Activated CD4-positive, alpha-beta T cell treated with anti-CD3 and anti-CD28 coated beads, Interleukin-2, amount 50 U/mL, for 4 hours (primary cell): ENCODE measurements around the gene LRP1B.

ENCODE experiments used
- DNase-seq, 2 experiments: peaks; one replicate each; pipeline ENCODE4 v3.0.0-alpha.2; 2020

LRP1B gene

GRCh38 chr2:142131010-142131669 lies at the start of gene LRP1B:
LRP1B (minus strand) TSS chr2:142131016; CDS start chr2:142130729, 287 bp downstream.
- DNase-seq: no peak

GRCh38 chr2:142179686-142180085 lies 48.9 kb upstream of the LRP1B start:
- no peak for DNase-seq

DNA sequence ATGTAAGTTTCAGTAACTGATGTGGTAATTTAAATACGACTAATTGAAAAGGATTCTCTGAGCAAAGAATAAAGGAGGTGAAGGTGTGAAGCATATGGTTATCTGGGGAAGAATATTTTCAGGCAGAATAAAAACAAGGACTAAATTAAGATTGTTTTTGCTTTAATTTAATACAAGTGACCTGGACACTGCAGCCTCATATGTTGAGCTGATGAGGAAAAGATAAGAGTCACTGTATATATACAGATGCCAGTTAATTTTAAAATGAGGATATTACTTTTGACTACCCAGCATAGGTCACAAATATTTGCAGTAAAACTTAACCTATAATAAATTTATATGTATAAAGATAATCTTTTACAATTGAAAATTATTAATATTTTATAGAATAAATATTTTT lies 47.8 kb upstream of the LRP1B start:
- DNase-seq: no peak

GRCh38 chr2:142176941-142177340 lies 46.1 kb upstream of the LRP1B start:
- no peak for DNase-seq

DNA sequence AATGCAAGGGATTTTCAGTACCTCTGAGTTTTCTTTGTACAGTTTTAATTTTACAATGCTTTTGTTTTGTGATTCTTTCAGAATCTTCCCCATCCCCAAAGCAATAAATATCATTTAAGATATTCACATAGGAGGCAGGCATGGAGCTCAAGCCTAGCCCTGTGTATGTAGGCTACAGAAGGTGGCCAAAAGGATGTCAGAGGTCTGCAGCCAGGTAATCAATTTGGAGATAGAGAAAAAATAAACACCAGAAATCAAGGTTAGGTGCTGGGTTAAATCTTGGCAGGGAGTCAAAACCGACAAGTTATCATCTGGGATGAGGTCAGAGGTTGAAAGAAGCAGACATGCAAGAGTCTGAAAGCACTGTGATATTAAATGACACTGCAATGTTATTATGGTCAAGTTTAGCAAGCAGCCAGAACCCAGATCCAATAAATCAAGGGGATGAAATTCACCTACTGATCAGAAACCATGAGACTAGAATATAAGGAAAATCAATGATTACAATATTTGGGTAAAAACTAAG lies 45.1 kb upstream of the LRP1B start:
- no peak for DNase-seq

DNA sequence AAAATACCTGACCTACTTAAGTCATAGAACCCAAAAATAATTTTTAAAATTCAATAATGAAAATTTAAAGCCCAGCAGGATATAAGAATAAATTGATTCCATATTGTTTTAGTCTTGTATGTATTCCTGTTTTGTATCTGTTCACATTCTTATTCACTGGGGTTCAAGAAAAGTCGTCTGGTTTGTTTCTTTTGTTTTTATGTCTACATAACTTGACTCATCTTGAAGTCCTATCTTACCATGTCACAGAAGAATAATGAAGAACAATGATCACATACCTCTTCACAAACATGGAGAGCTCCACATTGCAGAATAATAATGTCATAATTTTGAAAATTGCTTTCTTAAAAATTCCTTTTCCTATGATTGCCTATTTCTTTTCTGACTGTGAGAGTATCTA lies 43.4 kb upstream of the LRP1B start:
- DNase-seq: no peak

DNA sequence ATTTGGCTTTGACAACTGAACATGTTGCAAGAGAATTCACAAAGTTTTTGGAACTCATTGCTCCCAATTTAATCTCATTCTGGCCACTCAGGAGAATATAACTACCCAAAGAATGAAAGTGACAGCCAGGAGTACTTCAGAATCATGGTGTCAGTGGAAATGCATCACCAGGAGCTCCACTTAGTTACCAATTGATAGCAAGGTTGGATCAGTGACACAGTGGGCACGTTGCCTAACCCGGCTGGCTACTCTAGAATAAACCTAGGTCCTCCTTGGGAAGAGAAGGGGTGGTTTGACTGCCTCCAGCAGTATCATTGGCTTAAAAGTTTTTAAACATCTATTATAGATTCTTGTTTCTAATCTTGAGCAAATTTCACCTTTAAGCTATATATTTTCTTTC lies 40.0 kb upstream of the LRP1B start:
- DNase-seq: no peak

DNA sequence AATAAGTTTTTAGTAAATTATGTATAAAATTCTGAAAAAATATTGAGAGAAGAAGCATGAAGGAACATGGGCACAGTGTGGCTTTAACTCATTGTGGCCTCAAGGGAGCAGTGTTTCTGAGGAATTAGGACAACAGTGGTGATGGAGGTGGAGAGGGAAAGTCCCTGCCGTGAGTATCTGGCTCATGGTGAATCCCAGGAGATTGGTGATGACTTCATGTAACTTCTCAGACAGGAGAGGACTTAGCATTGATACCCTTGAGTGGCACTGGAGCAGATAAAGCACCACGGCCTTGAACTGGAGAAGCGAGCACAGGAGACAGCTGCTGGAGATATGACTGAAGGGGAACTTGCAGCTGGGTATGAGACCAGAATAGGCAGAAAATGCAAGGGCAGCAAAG lies 35.0 kb upstream of the LRP1B start:
- no peak for DNase-seq

- DNase-seq: no peak
Measured at GRCh38 chr2:142153601-142154000, 22.8 kb upstream of the LRP1B start.

DNA sequence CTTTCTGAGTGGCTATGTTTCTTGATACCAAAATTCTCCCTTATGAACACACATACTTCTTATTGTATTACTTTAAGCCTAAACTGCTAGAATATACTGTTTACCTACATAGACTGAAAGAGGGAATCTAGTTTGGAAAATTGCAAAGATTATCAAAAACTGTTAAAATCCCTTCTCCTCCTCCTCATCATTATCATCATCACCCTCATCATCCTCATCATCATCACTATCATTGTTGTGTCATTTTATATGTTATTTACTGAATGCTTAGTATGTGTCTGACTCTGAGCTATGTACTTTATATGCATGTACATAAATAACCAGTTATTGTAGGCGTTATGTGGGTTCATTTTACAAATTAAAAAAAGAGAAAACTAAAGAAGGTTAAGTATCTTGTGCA lies 19.6 kb upstream of the LRP1B start:
- no peak for DNase-seq

DNA sequence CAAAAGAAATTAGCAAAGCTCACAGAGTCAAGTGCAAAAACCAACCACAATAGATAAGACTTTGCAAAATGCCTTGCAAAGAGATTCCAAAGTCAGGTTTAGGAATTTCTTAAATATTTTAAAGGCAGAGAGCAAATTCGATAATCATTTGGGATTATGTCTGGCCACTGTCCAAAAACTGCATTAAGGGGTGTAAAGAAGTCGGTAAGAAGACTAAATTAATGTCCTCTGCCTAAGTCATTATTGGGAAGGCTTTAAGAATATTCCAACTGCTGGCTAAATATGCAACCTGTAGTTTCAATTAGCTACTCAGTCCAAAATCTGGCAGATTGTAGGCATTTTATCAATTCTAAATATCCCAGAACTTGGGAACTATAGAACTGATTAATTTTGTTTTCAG lies 13.7 kb upstream of the LRP1B start:
- no peak for DNase-seq

DNA sequence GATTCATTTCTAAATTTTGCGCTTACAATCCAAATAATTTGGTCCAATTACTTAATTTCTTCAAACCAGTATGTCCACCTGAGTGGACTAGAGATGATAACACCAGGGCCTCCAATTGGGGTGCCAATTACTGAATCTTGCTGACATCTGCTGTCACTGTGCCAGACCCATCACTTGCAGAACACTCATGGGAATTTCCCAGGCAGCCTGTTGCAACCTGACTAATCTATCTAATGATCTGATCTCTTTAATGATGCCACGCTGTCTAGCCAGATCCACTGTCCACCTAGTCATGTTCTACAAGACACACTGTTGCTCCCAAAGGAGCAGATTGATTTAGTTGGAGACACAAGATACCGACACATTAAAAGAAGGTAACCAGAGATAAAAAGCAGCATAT lies 11.8 kb upstream of the LRP1B start:
- DNase-seq: no peak

- DNase-seq: no peak
Measured at GRCh38 chr2:142140434-142140845, 9.6 kb upstream of the LRP1B start.

GRCh38 chr2:142139384-142139783 lies 8.6 kb upstream of the LRP1B start:
- no peak for DNase-seq

DNA sequence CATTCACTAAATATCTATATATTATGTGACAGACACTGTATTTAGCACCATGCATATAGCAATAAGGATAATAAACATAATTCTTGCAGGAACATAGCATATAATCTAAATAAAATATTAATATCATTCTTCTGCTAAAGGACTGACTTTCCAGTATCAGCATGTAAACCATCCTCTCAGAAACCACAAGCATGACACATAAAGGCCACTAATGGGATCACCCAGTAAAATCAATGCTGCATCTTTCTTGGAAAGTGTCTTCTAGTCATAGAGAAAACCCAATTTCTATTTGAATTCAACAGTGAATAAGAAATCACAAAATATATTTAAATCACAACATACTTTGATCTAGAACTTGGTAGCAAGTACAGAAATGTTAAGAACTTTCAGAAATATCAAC lies 5.8 kb upstream of the LRP1B start:
- no peak for DNase-seq

- no peak for DNase-seq
Measured at GRCh38 chr2:142134911-142135310, 4.1 kb upstream of the LRP1B start.

GRCh38 chr2:142130111-142131009 lies 456 bp downstream of the LRP1B start:
- DNase-seq: no peak

- DNase-seq: no peak
Measured at GRCh38 chr2:142128105-142128504, 2.7 kb downstream of the LRP1B start.

- no peak for DNase-seq
Measured at GRCh38 chr2:142127248-142127647, 3.6 kb downstream of the LRP1B start.

DNA sequence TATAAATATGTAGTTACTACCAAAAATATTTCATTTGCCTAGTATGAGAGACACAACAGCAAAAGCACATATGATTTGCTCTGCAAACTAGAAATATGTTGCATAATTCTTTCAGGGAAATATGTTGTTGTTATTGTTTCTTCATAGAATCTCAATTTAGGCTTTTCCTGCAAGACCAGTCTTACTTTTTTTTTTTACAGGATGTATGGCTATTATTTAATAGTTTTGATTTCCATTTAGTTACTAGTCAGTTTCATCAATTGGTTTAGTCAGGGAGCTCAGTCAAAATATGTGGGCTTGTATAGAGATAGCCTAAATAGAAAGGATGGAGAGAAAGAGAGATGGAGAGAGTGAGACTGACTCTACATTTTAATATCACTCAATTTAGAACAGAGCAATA lies 6.1 kb downstream of the LRP1B start:
- DNase-seq: no peak

GRCh38 chr2:142119347-142119746 lies 11.5 kb downstream of the LRP1B start:
- DNase-seq: no peak

DNA sequence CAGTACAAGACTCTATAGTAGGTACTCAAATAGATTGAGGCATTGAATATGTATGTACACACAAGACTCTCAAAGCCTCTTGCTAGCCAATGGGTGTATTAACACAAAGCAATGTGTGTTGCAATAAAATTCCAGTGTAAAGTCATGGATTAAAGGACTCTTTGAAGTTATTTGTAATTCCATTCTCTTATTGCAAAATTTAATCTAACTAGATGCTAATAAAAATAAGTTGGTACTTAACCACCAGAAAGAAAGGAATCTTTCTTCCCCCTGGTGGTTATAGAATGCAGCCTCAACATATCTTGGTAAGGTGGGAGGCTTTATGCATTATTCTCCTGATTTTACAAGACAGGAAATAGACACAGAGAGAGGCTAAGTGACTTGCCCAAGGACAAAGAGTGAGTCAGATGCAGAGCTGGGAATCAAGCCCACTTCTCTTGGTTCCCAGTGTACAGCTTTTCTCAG lies 18.0 kb downstream of the LRP1B start:
- no peak for DNase-seq

DNA sequence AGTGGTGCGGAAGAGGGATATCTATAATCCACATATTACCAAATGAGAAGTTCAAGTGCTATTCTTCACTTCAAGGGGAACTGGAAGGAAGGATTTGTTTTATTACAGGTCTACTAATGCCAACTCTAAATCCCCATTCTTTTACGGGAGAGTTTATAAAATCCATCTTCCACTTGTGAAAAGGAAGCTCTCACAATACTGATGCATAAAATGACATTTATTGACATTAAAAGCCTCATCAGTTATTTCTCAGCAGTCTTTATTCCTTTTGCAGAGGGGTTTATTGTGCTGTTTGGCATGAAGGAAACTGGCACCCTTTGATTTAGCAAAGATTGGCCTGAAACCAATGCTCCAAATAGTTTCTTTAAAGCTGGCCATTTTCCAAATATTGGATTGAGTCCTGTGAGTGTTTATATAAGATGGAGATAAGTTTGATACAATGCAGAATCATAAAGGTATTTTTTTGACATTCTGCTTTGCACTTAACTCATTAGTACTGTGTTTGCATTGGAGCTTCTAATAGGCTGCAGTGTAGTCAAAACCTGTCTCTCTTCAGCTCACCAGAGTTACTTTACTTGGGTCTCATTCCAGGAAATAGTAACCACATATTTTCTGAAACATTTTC lies 26.6 kb downstream of the LRP1B start:
- no peak for DNase-seq

DNA sequence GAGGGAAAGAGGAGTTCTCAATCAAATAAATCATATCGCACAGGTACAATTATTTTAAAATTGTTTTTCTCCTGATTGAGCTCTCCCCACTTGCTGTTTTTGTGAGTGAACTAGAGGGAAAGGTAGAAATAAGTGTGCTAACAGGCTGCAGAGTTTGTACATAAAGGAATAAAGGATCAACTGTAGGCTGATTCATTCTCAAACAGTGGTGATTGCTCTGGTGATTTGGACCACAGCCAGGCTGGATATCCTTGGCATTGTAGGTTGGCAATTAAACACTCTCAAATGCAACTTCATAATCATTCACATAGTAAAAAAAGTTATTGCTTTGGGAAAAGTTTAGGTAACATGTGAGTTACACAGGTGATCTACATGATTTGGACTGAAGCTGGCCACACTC lies 29.8 kb downstream of the LRP1B start:
- no peak for DNase-seq
